NK-92 (cell line): ENCODE results near the gene TREML2.

Experiments
- DNase-seq: peaks from one replicate; lab custom pipeline; 2025; ENCODE audit not compliant: unreplicated experiment; lab: John Stamatoyannopoulos, UW

TREML2 gene

DNA sequence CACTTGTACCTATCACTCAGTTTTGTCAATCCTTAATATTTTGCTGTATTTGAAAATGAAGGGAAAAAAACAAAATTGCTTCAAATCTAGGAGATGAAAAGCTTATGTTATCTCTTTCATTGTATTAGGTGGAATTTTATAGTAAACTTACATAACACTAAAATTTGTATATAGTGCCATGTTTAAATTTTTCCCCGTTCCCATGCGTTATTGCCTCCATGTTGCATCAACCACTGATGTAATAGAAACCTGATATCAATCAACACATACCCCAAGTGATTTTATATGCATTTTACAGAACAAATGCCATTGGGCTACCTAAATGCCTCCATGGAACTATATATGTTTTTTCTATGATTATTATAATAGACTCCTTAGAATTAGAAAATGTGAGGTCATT is 23.3 kb downstream of the TREML2 start:
- DNase-seq, result no peak

DNA sequence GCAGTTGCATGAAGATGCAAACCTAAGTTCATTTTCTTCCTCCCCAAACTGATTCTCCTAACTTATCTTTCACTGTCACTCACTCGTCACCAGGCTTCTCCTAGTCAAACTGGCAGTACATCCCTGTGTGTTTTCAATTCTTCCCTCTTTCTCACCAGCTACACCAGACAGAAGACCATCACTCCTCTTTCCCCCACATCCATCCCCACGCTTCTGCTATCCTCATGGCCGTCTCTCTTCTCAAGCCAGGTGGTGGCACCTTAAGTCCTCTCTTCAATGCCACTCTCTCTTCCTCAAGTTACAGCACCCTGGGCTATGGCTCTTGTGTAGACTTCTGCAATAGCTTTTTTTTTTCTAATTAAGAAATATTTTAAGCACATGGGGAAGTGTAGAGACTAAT is 23.7 kb downstream of the TREML2 start:
- no peak for DNase-seq

DNA sequence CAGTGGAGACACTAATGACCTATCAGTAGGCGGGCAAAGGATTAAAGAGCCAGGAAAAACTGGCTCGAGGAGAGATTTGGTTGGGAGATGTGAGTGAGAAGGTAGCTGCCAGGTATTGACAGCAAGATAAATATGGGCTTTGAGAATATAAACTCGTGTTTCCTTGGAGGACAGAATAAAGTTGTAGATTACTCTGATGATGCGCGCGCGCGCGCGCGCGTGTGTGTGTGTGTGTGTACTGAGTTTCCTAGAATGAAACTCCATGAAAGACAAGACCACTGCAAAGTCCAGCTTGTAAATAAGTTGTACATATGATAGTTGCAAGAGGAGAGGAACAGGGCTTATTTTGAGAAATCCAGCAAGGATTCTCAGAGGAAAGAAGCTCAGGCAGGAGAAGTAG is 24.8 kb downstream of the TREML2 start:
- no peak for DNase-seq

DNA sequence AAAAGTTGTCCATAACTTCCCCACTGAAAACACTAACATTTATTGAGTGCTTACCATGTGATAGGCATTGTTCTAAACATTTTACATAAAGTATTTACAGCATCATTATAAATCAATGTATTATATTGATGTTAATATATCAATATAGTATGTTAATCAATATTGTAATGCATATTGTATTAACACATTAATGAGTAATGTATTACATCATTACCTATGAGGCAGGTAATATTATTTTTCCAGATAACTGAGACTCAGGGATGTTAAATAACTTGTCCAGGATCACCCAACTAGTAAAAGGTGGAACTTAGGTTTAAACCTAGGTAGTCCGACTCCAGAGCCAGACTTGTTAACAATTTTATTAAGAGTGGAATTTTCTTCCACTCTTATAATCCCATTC is 25.9 kb downstream of the TREML2 start:
- DNase-seq, result no peak

DNA sequence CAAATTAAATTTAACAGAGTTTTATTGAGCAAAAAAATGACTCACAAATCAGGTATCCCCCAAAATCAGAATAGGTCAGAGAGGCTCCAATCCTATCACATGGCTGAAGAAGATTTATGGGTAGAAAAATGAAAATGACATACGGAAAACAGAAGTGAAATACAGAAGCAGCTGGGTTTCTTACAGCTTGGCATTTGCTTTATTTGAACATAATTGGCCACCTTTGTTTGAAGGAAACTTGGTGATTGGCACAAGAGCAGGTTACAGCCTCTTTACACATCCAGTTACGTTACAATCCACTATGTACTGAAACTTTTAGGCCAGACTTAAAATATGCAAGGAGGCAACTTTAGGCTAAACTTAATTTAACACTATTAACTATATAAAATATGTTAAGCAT is 26.3 kb downstream of the TREML2 start:
- DNase-seq, result no peak

DNA sequence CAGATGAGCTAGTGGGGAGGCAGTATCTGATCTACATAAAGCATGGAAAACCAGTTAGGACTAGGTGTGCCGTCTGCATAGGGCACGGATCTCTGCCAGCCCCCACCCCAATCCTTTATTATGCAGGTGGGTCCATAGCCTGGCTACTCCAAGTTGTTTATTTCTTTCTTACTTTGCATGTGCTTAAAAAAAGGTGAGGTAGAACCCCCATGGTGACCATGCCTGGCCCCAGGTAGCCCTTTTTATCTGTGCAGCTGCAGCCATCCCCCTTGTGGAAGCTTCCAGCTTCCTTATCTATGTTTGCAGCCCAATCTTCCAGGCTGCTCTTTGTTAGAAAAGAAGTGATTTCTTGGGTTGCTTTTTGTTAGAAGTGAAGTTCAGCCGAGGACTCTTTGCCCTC is 29.0 kb downstream of the TREML2 start:
- no peak for DNase-seq

DNA sequence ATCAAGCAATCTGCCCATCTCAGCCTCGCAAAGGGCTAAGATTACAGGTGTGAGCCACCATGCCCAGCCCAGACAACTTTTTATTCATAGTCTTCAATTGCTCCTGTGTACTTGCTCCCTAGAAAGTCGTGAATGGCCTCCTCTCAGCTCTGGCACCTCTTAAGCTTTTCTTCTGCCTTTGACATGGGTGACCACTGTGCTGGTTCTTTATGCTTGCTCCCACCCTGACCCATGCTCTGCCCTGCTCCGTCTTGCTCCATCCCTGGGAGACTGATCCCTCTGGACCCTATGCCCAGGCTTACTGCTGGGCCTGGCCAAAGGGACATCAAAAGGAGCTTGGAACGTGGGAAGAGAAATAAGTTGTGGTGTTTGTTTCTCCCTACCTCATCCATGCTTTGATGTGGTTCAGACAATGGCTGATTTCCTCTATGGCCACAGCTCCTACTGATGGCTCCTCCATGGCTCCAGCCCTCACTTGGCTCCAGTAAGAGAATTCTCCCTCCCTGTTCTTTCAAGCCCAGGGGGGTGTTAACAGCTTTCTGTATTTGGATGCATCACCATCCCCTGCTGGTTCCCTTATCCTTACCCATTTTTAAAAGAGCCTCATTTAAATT is 30.3 kb downstream of the TREML2 start:
- no peak for DNase-seq

DNA sequence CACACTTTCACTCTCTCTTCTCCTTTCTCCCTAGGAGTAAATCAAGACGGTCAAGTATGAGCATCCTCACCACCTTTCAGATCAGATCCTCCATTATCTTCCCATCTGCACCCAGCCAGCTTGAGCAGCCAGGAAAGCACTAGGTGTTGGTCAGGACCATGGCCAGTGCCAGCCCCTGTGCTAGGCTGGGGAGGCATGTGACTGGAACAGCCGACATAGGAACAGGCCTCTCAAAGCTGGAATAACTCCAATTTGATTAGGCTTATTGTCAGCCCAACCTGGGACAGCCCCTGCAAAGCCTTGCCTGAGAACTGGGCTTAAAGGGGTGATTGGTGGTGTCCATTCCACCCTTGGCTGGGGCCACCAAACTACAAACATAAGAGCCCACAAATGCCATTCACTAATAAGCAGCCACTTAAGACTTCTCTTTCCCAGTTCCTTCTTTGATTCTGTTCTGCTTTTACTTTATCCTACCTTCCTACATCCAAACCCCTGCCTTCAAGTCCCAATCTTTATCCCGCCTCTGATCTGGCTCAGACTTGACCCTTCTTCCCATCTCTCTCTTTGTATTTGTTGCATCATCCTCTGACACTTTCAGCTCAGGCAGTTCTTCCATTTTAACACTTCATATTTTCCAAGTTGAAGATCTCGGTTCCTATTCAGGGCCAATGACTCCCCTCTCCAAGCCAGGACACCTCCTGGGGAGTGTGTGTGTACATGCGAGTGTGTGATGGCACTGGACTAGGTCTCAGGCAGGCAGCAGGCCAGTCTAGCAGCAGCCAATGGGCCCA is 33.6 kb downstream of the TREML2 start:
- DNase-seq, result no peak

DNA sequence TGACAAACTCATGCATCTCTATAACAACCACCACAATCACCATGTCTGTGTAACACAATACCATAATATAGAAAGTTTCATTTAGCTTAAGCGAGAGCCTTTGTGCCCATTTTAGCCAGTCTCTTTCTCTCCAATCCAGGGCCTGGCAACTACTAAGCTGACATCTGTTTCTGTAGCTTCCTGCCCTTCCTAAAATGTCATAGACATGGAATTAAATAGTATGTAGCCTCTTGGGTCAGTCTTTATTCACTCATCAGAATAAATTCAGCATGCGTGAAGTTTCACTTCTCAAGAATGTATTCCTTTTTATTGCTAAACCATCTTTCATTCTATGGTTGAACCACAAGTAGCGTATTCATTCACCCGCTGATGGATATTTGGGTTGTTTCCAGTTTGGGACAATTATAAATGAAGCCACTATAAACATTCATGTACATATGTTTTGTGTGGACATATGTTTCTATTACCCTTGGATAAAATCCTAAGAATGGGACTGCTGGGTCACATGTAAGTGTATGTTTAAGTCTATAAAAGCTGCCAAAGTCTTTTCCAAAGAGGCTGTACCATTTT is 36.3 kb downstream of the TREML2 start:
- no peak for DNase-seq

DNA sequence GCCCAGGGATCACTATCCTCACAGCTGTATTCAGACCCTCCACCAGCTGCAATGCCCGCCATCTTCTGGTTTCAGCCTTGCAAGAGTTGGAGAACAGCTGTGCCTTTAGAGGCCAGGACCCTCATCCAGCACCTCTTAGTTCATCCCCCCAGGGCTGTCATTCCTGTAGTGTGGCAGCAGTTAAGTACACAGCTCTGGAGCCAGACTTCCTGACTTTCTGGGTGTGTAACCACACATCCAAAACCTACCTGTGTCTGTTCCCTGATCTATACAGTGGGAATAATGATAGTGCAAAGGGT is 37.6 kb downstream of the TREML2 start:
- no peak for DNase-seq

DNA sequence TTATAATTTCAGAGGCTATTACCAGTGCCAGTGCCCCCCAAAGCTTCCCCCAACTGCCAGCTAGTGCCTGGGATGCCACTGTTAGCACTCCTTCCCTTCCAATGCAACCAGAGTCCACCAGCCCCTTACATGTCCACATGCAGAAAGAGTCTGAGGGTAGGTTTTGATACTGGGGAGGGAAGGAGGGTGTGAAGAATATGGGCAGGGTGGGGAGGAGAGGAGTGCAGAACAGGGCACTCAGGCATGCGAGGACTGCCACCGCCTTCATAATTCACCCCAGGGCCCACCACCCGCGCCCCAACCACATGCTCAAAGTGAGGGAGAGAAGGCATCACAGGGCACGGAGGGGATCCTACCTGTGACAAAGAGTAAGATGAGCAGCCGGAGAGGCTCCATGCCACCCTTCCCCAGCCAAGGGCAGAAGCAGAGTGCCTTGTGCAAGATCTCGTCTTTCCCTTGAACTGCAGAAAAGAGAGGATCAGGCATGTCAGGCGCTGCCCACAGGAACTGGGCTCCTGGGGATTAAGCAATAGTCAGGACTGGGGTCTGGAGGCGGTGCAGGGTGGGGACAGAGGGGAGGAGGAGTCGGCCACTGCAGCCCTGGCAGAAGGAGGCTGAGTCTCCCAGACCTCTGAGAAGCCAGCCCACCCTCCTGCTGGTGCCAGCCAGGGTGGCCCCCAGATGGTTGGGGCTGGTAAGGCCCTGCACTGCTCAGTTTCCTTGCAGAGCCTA is 38.1 kb downstream of the TREML2 start, which contains the start of gene TREM2:
TREM2 (minus strand) TSS at position 430 of the 732 bp plus-strand sequence; CDS start at position 396, 34 bp downstream.
- no peak for DNase-seq

DNA sequence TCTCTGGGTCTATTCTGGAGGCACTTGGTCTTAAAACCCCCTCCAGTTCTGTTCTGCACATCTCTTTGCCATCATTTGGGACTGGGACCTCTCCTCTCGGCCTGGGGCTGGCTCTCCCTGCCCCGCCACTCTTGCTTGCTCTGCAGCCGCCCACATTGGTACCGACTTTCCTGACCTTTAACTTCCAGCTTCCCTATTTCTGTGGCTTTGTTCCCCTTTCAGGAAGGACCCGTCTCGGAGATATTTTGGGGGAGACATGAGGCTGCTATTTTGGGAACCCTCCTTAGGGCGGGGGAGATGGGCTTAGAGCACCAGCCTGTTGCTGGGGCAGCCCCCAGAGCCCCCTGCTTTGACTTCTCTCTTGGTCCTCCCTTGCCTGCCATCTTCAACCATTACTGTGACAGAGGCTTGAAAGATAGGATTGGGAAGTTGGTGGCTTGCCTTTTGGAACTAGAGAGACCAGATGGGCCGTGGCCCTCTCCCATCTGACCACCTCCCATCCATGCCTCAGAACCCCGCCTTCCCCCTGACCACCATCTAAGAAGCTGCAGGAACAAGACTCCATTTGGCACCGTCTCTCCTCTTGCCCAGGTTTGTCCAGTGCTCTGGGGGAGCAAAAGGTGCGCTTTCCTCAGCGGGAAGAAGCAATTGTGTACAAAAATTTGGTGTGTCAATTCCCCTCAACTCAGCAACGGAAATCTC is 38.9 kb downstream of the TREML2 start:
- no peak for DNase-seq

DNA sequence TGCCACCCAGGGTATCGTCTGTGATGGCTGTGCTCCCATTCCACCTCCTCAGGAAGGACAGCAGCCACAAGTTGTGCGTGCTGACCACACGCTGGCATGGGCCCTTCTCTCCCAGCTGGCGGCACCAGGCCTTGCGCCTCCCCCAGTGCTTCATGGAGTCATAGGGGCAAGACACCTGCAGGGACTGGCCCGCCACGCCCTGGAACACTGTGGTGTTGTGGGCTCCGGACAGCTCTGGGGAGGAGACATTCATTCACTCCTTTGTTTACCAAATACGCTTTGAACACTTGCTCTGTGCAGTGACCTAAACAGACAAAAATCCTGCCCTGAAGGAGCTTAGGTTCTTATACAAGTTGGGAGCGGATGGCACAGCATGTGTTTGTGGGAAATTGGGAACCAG is 39.6 kb downstream of the TREML2 start:
- DNase-seq, result no peak

DNA sequence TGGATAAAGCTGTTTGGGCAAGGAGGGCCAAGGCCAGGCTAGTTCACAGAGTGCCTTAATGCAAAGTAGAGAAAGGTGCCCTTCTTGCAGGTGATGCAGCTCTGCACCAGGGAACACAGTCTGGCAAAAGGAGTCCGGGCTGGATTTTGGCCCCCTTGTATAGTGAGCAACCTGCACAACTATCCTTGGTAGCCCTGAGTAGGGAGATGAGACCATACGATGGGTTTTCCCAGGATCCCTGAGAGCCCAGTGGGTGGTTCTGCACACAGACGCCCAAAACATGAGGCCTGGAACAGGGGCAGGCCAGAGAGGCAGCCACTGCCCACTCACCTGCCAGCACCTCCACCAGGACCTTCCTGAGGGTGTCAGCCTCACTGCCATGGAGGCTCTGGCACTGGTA is 40.0 kb downstream of the TREML2 start:
- DNase-seq, result no peak

DNA sequence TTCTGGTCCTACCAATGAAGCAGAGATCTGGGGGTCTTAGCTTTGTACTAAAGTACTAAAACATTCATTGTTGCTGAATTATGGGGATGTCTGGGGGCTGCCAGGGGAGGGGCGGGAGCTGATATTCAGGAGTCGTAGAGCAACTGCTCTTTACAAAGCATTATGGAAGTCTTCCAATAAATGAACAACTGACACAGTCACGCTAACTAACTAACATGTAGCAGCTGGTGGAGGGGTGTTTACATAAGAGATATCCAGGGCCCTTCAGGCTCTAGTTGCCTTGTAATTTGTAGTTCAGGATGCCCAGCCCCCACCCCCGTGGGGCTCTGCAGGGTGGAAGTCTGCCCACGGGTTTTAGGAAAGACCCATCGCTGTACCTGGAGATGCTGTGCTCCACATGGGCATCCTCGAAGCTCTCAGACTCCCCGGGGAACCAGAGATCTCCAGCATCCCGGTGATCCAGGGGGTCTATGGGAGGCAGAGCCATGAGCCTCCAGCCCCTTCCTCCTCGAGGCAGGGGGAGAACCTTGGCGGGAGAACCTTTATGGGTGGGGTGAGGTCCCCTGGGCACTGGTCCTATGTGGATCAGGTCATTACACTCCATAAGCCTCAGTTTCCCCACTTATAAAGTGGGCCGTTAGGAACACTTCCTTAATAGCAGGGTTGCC is 41.4 kb downstream of the TREML2 start:
- DNase-seq, result no peak

DNA sequence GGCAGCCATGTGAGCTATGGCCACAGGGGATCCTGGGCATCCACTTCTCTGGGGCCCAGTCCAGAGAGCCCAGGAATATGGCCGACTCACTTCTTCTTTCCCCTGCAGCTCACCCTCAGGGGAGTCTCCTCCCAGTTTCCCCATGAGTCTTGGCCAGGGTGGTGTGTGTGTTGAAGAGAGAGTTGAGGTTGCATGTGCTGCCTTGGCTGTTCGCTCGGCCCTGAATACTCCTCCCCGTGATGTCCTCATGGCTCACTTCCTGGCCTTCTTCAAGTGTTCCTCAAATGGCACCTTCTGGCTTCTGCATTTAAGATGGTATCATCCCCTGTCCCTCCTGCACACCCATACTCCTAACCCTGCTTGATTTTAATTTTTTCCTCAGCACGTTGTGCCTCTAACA is 43.6 kb downstream of the TREML2 start:
- DNase-seq, result no peak

DNA sequence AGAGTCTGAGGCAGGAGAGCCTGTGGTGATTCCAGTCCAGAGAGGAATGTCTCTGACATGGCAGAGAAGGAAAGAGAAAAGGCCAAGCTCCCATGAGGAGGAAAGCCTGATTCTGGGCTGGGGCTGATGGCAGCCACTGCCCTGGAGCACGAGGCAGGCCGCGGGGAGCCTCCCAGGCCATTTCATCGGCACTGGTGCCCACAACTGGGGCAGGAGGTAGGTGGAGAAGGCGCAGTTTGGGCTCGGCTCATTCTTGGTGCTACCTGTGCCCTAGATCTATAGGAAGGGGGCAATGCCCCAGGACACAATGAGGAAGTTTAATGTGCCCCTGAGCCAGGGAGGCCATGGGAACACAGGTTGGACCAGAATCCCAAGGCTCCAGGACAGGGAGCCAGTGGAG is 44.2 kb downstream of the TREML2 start:
- DNase-seq, result no peak

DNA sequence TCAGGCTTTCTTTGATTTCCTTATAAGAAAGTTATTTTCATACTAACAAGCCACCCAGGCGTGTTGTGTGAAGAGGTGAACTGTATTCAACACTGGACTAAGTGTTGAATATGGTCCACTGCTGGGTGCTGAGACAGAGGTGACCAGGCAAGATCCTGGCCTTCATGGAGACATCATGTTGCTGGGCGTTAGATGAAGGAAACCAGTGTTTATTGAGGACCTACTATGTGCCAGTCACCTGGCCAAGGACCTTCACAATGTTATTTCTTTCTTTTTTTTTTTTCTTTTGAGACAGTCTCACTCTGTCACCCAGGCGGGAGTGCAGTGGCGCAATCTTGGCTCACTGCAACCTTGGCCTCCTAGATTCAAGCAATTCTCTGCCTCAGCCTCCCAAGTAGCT is 44.9 kb downstream of the TREML2 start:
- no peak for DNase-seq

DNA sequence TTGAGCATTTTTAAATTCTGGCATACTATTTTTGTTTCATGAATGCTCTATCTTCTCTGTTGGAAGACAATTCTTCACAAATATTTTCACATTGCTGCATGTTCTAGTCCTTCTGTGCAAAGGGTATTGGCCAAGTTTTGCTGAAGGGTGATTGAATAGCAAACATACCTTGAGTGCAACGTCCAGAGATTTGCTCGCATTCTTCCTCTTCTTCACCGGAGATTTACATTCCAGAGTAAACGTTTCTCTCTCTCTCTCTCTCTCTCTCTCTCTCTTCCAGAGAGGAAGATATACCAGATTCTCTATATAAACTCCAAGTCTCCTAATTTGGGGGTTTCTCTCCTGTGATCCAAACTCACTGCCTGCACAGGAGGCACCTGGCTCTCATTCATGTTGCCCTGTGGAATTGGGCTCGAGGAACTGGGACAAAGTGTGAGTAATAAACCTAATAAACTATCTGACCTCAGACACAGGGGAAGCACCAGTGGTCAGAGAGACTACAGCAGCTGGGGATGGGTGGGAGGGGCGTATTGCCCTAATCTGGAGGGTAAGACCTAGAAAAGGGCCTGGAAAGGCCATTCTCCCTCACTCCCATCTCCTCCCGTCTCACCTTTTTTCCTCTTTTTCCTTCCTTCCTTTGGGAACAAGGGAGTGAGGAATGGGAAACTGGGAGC is 45.7 kb downstream of the TREML2 start:
- no peak for DNase-seq

DNA sequence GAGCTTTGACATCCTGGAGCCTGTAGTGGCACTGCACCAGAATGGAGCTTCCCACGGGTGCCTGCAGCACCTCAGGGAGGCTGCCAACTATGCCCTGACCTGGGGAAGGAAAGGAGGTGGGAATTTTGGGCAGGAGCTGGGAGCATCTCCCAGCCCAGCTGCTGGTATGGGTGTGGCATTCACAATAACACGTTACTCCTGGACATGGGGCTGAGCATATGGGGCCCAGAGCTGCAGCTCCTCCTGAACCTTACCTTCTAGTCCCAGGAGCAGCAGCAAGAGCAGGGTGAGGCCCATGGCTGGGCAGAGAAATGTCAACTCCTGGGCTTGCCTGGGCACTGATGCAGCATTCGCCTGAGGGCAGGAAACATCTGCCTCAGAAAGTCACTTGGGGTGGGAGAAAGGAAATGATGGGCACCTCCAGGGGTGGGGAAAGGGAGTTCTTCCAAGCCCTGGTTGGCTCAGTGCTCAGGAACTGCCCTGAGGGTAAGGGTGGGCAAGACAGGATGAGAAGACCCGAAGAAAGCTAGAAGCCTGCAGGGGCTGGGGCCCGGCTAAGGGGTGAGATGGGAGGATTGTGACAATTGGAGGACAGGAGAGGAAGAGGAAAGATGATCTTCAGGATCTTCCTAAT is 46.8 kb downstream of the TREML2 start, which contains the start of gene TREML1:
TREML1 (minus strand) TSS at position 356 of the 634 bp plus-strand sequence; CDS start at position 297, 59 bp downstream.
- DNase-seq, result no peak
